ENCODE results near the gene PCDH9.

PCDH9 gene

DNA sequence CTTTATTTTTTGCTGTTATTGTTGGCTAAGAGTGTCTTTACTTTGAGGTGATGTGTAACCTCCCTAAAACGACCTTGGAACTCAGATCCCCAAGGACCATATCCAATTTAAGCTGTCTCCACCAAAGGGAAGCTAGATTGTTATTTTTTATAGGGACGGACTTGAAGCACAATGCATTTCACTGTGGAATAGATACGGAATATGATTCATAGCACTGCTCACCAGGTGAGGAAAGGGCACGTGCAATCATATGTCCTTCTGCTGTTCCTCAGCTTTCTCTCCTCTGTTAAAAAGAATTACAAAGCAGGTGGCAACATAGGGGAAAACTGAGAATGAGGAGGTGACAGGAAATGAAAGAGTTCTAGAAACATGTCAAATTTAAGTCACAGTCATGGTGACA lies 679.0 kb downstream of the PCDH9 start:
- H2BK5ac ChIP-seq (ENCODE audit: low read length), result no peak overlapping the region
- no peaks in the 10 kb centered on the region for H3K4me1 ChIP-seq (ENCODE audit: control insufficient read depth in 2 of 2, insufficient read depth in 1 of 2, low read depth in 1 of 2, low read length in 2 of 2)
- no peaks in the 10 kb centered on the region for H3K79me1 ChIP-seq (ENCODE audit: low read depth, low read length)
- no peak overlapping the region for H2BK12ac ChIP-seq (ENCODE audit: low read length)
- WGBS, 2 donors (ENCODE audit: extremely low coverage in 2 of 2, insufficient read length in 2 of 2, insufficient replicate concordance in 1 of 2), result no CpG with 5 or more reads among the region's 4 CpGs
- no peak overlapping the region for H3K27ac ChIP-seq (replicated peaks; ENCODE audit: low read length)
- no peak overlapping the region for H2BK120ac ChIP-seq (ENCODE audit: low read depth, low read length)
- H3K4me2 ChIP-seq (ENCODE audit: insufficient read depth, low read length, poor library complexity, severe bottlenecking), result no peak overlapping the region
- no peaks in the 10 kb centered on the region for H3K9me3 ChIP-seq (replicated peaks in 1 of 2; ENCODE audit: control insufficient read depth in 2 of 2, insufficient read depth in 1 of 2, low read depth in 1 of 2, low read length in 2 of 2)
- H3K14ac ChIP-seq (ENCODE audit: low read length), result no peak overlapping the region
- no peak overlapping the region for H3K4me3 ChIP-seq (ENCODE audit: low read length in 2 of 2)
- no peak for DNase-seq (ENCODE audit: low spot score)
- H3K27me3 ChIP-seq (ENCODE audit: control insufficient read depth in 3 of 3, insufficient read depth in 3 of 3, low read depth in 1 of 3, low read length in 3 of 3), result no peaks in the 10 kb centered on the region
- no peak overlapping the region for H4K8ac ChIP-seq (ENCODE audit: low read depth, low read length)
- H2BK15ac ChIP-seq (ENCODE audit: low read length), result no peak overlapping the region
- no peak overlapping the region for H4K91ac ChIP-seq (ENCODE audit: low read depth, low read length, poor library complexity)
- H3K23ac ChIP-seq (ENCODE audit: low read depth, low read length, poor library complexity), result no peak overlapping the region
- no peak overlapping the region for H3K4ac ChIP-seq (ENCODE audit: low read length)
- H3K9ac ChIP-seq (ENCODE audit: low read depth, low read length, poor library complexity), result no peak overlapping the region
- H2AFZ ChIP-seq (ENCODE audit: low read length), result no peak overlapping the region
- H3K18ac ChIP-seq (ENCODE audit: low read length), result no peak overlapping the region
- no peak overlapping the region for H2AK5ac ChIP-seq (ENCODE audit: low read depth, low read length)
- H3K36me3 ChIP-seq (replicated peaks in 1 of 2; ENCODE audit: control insufficient read depth in 2 of 2, insufficient read depth in 2 of 2, low read length in 2 of 2), result no peaks in the 10 kb centered on the region

DNA sequence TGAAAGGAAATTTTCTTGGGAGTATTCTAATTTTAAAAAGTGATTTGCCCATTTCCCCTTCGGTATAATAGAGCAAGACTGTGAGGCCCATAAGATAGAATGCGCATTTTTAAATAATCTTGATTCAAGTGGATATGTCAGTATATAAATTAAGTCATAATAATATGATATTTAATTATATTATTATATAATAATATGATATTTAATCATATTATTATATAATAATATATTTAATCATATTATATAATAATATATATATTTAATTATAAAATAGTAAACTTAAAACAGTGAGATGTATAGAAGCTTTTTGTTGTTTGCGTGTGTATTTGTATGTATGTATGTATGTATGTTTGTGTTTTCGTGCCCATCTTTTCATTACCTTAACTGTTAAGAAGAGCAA lies 682.5 kb downstream of the PCDH9 start:
- Histone ChIP-seq H3K9me3 (replicated peaks in 1 of 2; ENCODE audit: control insufficient read depth in 2 of 2, insufficient read depth in 1 of 2, low read depth in 1 of 2, low read length in 2 of 2) (no peaks in the 10 kb centered on the region), H4K91ac (ENCODE audit: low read depth, low read length, poor library complexity) (no peak overlapping the region), H3K36me3 (replicated peaks in 1 of 2; ENCODE audit: control insufficient read depth in 2 of 2, insufficient read depth in 2 of 2, low read length in 2 of 2) (no peaks in the 10 kb centered on the region), H3K9ac (ENCODE audit: low read depth, low read length, poor library complexity) (no peak overlapping the region), H3K4me1 (ENCODE audit: control insufficient read depth in 2 of 2, insufficient read depth in 1 of 2, low read depth in 1 of 2, low read length in 2 of 2) (no peaks in the 10 kb centered on the region), H3K4me3 (ENCODE audit: low read length in 2 of 2) (no peak overlapping the region), H3K27me3 (ENCODE audit: control insufficient read depth in 3 of 3, insufficient read depth in 3 of 3, low read depth in 1 of 3, low read length in 3 of 3) (no peaks in the 10 kb centered on the region), H3K14ac (ENCODE audit: low read length) (no peak overlapping the region), H2AK5ac (ENCODE audit: low read depth, low read length) (no peak overlapping the region), H2BK120ac (ENCODE audit: low read depth, low read length) (no peak overlapping the region), H2BK12ac (ENCODE audit: low read length) (no peak overlapping the region), H2BK5ac (ENCODE audit: low read length) (no peak overlapping the region), H2BK15ac (ENCODE audit: low read length) (no peak overlapping the region), H3K4ac (ENCODE audit: low read length) (no peak overlapping the region), H3K4me2 (ENCODE audit: insufficient read depth, low read length, poor library complexity, severe bottlenecking) (no peak overlapping the region), H3K18ac (ENCODE audit: low read length) (no peak overlapping the region), H3K79me1 (ENCODE audit: low read depth, low read length) (no peaks in the 10 kb centered on the region), H3K23ac (ENCODE audit: low read depth, low read length, poor library complexity) (no peak overlapping the region), H3K27ac (replicated peaks; ENCODE audit: low read length) (no peak overlapping the region), H2AFZ (ENCODE audit: low read length) (no peak overlapping the region), H4K8ac (ENCODE audit: low read depth, low read length) (no peak overlapping the region)
- 100% methylated on average over 1 of the region's 4 CpGs; no CpG with 5 or more reads in 1 of the 2 donors for WGBS, 2 donors (ENCODE audit: extremely low coverage in 2 of 2, insufficient read length in 2 of 2, insufficient replicate concordance in 1 of 2)
- DNase-seq (ENCODE audit: low spot score), result no peak

DNA sequence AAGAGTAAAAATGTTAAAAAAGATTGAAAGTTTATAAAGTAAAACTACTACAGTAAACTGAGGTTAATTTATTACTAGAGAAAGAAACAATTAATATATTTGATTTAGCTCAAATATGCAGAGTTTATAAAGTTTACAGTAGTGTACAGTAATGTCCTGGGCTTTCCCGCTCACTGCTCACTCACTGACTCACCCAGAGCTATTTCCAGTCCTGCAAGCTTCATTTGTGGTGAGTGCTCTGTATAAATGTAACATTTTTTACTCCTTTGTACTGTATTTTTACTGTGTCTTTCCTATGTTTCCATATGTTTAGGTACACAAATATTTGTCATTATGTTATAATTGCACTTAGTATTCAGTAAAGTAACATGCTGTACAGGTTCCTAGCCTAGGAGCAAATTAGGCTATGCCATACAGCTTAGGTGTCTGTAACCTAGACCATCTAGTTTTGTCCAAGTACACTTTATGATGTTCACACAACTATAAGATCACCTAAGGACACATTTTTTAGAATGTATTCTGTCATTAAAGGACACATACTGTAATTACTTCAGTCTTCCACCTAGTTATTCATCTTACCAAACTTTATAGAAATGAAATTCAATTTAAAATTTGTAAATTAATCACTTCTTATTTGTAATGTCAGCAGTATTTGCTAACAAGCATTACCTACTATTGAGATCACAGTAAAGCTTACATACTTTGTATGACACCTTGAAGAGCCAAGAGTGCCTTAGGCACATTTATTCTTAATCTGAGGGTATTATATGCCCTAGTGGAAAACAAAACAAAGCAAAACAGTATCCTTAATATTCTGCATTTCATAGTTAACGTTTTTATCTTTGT lies 683.4 kb downstream of the PCDH9 start:
- Histone ChIP-seq H2BK15ac (ENCODE audit: low read length) (no peak overlapping the region), H2BK120ac (ENCODE audit: low read depth, low read length) (no peak overlapping the region), H2AK5ac (ENCODE audit: low read depth, low read length) (no peak overlapping the region), H3K14ac (ENCODE audit: low read length) (no peak overlapping the region), H3K9ac (ENCODE audit: low read depth, low read length, poor library complexity) (no peak overlapping the region), H3K27me3 (ENCODE audit: control insufficient read depth in 3 of 3, insufficient read depth in 3 of 3, low read depth in 1 of 3, low read length in 3 of 3) (no peaks in the 10 kb centered on the region), H3K4me3 (ENCODE audit: low read length in 2 of 2) (no peak overlapping the region), H3K27ac (replicated peaks; ENCODE audit: low read length) (no peak overlapping the region), H3K18ac (ENCODE audit: low read length) (no peak overlapping the region), H3K23ac (ENCODE audit: low read depth, low read length, poor library complexity) (no peak overlapping the region), H2AFZ (ENCODE audit: low read length) (no peak overlapping the region), H3K4ac (ENCODE audit: low read length) (no peak overlapping the region), H4K91ac (ENCODE audit: low read depth, low read length, poor library complexity) (no peak overlapping the region), H4K8ac (ENCODE audit: low read depth, low read length) (no peak overlapping the region), H3K4me1 (ENCODE audit: control insufficient read depth in 2 of 2, insufficient read depth in 1 of 2, low read depth in 1 of 2, low read length in 2 of 2) (no peaks in the 10 kb centered on the region), H3K36me3 (replicated peaks in 1 of 2; ENCODE audit: control insufficient read depth in 2 of 2, insufficient read depth in 2 of 2, low read length in 2 of 2) (no peaks in the 10 kb centered on the region), H2BK5ac (ENCODE audit: low read length) (no peak overlapping the region), H3K4me2 (ENCODE audit: insufficient read depth, low read length, poor library complexity, severe bottlenecking) (no peak overlapping the region), H3K79me1 (ENCODE audit: low read depth, low read length) (no peaks in the 10 kb centered on the region), H3K9me3 (replicated peaks in 1 of 2; ENCODE audit: control insufficient read depth in 2 of 2, insufficient read depth in 1 of 2, low read depth in 1 of 2, low read length in 2 of 2) (no peaks in the 10 kb centered on the region), H2BK12ac (ENCODE audit: low read length) (no peak overlapping the region)
- WGBS, 2 donors (ENCODE audit: extremely low coverage in 2 of 2, insufficient read length in 2 of 2, insufficient replicate concordance in 1 of 2), result no CpG with 5 or more reads among the region's 2 CpGs
- DNase-seq (ENCODE audit: low spot score), result no peak

DNA sequence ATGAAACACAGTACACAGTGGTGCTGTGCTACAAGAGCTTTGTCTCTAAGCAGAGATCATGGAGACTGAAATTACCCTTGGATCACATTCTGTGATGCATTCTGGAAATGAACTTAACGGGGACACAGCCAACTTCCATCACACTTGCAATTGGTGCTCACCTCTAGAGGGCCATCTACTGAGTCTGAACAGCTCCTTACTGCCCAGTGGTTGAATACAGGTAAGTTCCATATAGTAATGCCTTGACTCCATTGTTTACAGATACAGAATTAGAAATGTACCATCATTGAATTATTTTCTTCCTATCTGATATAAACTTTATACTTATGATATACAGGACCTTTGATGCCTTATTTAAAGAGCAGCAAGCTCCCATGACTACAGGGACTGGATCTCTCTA lies 686.4 kb downstream of the PCDH9 start:
- H3K27me3 ChIP-seq (ENCODE audit: control insufficient read depth in 3 of 3, insufficient read depth in 3 of 3, low read depth in 1 of 3, low read length in 3 of 3), result no peaks in the 10 kb centered on the region
- WGBS, 2 donors (ENCODE audit: extremely low coverage in 2 of 2, insufficient read length in 2 of 2, insufficient replicate concordance in 1 of 2), result no CpG with 5 or more reads among the region's 1 CpG
- no peak overlapping the region for H2BK5ac ChIP-seq (ENCODE audit: low read length)
- no peaks in the 10 kb centered on the region for H3K4me1 ChIP-seq (ENCODE audit: control insufficient read depth in 2 of 2, insufficient read depth in 1 of 2, low read depth in 1 of 2, low read length in 2 of 2)
- no peaks in the 10 kb centered on the region for H3K9me3 ChIP-seq (replicated peaks in 1 of 2; ENCODE audit: control insufficient read depth in 2 of 2, insufficient read depth in 1 of 2, low read depth in 1 of 2, low read length in 2 of 2)
- no peak overlapping the region for H3K23ac ChIP-seq (ENCODE audit: low read depth, low read length, poor library complexity)
- H4K91ac ChIP-seq (ENCODE audit: low read depth, low read length, poor library complexity), result no peak overlapping the region
- H3K18ac ChIP-seq (ENCODE audit: low read length), result no peak overlapping the region
- no peak overlapping the region for H3K27ac ChIP-seq (replicated peaks; ENCODE audit: low read length)
- H3K4ac ChIP-seq (ENCODE audit: low read length), result no peak overlapping the region
- H3K36me3 ChIP-seq (replicated peaks in 1 of 2; ENCODE audit: control insufficient read depth in 2 of 2, insufficient read depth in 2 of 2, low read length in 2 of 2), result no peaks in the 10 kb centered on the region
- H2BK120ac ChIP-seq (ENCODE audit: low read depth, low read length), result no peak overlapping the region
- H2BK12ac ChIP-seq (ENCODE audit: low read length), result no peak overlapping the region
- H3K14ac ChIP-seq (ENCODE audit: low read length), result no peak overlapping the region
- H3K4me2 ChIP-seq (ENCODE audit: insufficient read depth, low read length, poor library complexity, severe bottlenecking), result no peak overlapping the region
- H3K4me3 ChIP-seq (ENCODE audit: low read length in 2 of 2), result no peak overlapping the region
- H2BK15ac ChIP-seq (ENCODE audit: low read length), result no peak overlapping the region
- H4K8ac ChIP-seq (ENCODE audit: low read depth, low read length), result no peak overlapping the region
- H3K79me1 ChIP-seq (ENCODE audit: low read depth, low read length), result no peaks in the 10 kb centered on the region
- H3K9ac ChIP-seq (ENCODE audit: low read depth, low read length, poor library complexity), result no peak overlapping the region
- no peak for DNase-seq (ENCODE audit: low spot score)
- no peak overlapping the region for H2AFZ ChIP-seq (ENCODE audit: low read length)
- H2AK5ac ChIP-seq (ENCODE audit: low read depth, low read length), result no peak overlapping the region

All from neuronal stem cell (in vitro differentiated cells).